Gastroesophageal sphincter (tissue), 4 donors: Measurements from ENCODE around the gene SPTBN2. TPM values are rescaled to one million over a fixed set of nuclear protein-coding genes. Genes with fewer than 3 reads are reported as not detected.

Experiments used
- ATAC-seq: fragments of 150-250 bp; one replicate; pipeline ENCODE4 v1.9.1; 2016; ENCODE audit warnings: mild to moderate bottlenecking, moderate library complexity
- H3K27ac ChIP-seq, 4 donors: fragments of 200-600 bp; sonication (generic) in 3 of 4; 1 replicate in 3 of 4; 2 replicates in 1 of 4; pipeline ENCODE4 v1.5.1; 2016 to 2019
- H3K27me3 ChIP-seq: fragments of 200-600 bp; sonication (generic); one replicate; pipeline ENCODE4 v1.5.1; 2019
- H3K36me3 ChIP-seq, 2 donors: fragments of 200-600 bp; sonication (generic); one replicate each; pipeline ENCODE4 v1.5.1; 2019; ENCODE audit warnings: control low read depth in 1 of 2
- H3K4me1 ChIP-seq, 3 donors: fragments of 200-600 bp; sonication (generic); 1 replicate in 2 of 3; 2 replicates in 1 of 3; pipeline ENCODE4 v1.5.1; 2016 to 2019; ENCODE audit warnings: control low read depth in 2 of 3
- H3K4me3 ChIP-seq, 2 donors: fragments of 200-600 bp; sonication (generic); one replicate each; pipeline ENCODE4 v1.5.1; 2019; ENCODE audit warnings: mild to moderate bottlenecking in 1 of 2, moderate library complexity in 1 of 2
- H3K9me3 ChIP-seq, 3 donors: fragments of 200-600 bp; sonication (generic); one replicate each; pipeline ENCODE4 v1.5.1; 2017 to 2019; ENCODE audit warnings: control low read depth in 2 of 3
- CTCF ChIP-seq, 4 experiments: fragments of 200-600 bp in 2 of 4; fragments of 450-650 bp in 2 of 4; sonication (generic) in 1 of 4; IDR thresholded peaks; one replicate each; pipeline ENCODE4 v1.5.1; 2017 to 2019; ENCODE audit warnings: antibody characterized with exemption in 4 of 4, mild to moderate bottlenecking in 2 of 4, moderate library complexity in 2 of 4
- EP300 ChIP-seq: sonication (generic); formaldehyde crosslinking; IDR thresholded peaks from one replicate; pipeline ENCODE4 v1.6.1; 2017; ENCODE audit warnings: antibody characterized with exemption, mild to moderate bottlenecking
- POLR2A ChIP-seq, 2 donors: fragments of 450-650 bp; IDR thresholded peaks; one replicate each; pipeline ENCODE4 v1.6.1; 2017; ENCODE audit warnings: antibody characterized with exemption in 2 of 2, mild to moderate bottlenecking in 2 of 2, moderate library complexity in 1 of 2
- POLR2AphosphoS5 ChIP-seq: sonication (generic); formaldehyde crosslinking; IDR thresholded peaks from one replicate; pipeline ENCODE4 v1.6.1; 2017; ENCODE audit warnings: antibody characterized with exemption
- WGBS, 2 donors: methylation state at CpG; one replicate each; pipeline ENCODE4 v1.1.5; 2018; ENCODE audit warnings: low coverage in 1 of 2; 5-methylcytosine and 5-hydroxymethylcytosine counted together
- total RNA-seq, 4 donors: library from RNA; depleted of rRNA; stranded (reverse); fragments of >200 nt; gene quantifications; one replicate each; pipeline ENCODE4 v1.1.0, GENCODE V29; 2016

SPTBN2 gene
- total RNA-seq, 4 donors from 2014 or later = 1.8 to 19.5 (median 5.6) TPM

DNA sequence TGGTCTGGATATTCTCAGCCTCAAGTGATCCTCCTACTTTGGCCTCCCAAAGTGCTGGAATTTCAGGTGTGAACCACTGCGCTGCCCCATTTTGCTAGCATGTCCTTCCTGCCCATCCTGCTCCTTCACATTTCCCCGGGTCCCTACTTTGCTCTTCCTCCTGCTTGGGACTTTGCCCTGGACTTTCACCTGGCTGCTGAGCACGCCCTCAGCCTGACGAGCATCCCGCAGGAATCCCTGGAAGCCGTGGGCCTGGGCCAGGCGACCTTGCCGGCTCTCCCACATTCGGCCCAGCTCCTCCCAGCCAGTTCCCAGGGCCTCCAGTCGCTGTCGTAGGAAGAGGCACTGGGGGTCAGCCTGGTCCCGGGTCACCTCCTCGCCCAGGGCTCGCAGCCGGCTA lies 28.7 kb downstream of the SPTBN2 start:
- ATAC-seq = no peak
- 95 to 100% methylated on average over 2 to 10 of the region's 15 CpGs for WGBS, 2 donors
- H3K4me3 ChIP-seq = no peak overlapping the region

DNA sequence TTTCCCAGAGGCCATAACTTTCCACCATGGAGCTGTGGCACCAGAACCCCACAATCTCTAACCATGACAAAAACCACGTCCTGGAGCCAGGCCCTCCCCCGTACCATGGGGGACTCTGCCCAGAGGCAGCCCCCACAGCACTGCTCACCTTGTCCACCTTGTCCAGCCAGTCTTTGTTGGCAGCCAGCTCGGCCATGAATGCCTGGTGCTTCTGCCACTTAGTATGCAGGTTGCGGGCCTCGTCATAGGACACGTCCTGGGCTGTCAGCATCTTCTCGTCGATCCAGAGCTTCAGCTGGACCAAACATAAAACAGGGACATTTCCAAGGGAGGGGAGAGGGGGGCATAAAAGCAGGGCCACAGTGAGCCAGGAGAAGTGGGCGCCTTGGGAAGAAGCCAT lies 30.5 kb downstream of the SPTBN2 start:
- TF ChIP-seq POLR2AphosphoS5 (no peak), CTCF (IDR thresholded peaks at IDR 0.05) (no peak), POLR2A (IDR thresholded peaks at IDR 0.05) (no peak), EP300 (no peak)
- H3K27ac ChIP-seq = no peak overlapping the region
- no peak overlapping the region for H3K4me3 ChIP-seq
- peaks cover 0 to 5% (median 0%) of the 10 kb centered on the region in 3 donors for H3K4me1 ChIP-seq
- H3K9me3 ChIP-seq = peaks cover 0 to 10% (median 0%) of the 10 kb centered on the region in 3 donors
- H3K36me3 ChIP-seq = no peaks in the 10 kb centered on the region
- no peaks in the 10 kb centered on the region for H3K27me3 ChIP-seq
- ATAC-seq = no peak
- 83 to 93% methylated on average over 2 of the region's 9 CpGs for WGBS, 2 donors

More for the DNA sequence above, 28.7 kb downstream of the SPTBN2 start:
- TF ChIP-seq POLR2AphosphoS5 (no peak), CTCF (IDR thresholded peaks at IDR 0.05) (no peak), POLR2A (IDR thresholded peaks at IDR 0.05) (no peak), EP300 (no peak)
- H3K27me3 ChIP-seq = no peaks in the 10 kb centered on the region
- H3K36me3 ChIP-seq = no peaks in the 10 kb centered on the region
- H3K4me1 ChIP-seq = no peaks in the 10 kb centered on the region
- peaks cover 0 to 10% (median 0%) of the 10 kb centered on the region in 3 donors for H3K9me3 ChIP-seq
- H3K27ac ChIP-seq = no peak overlapping the region

GRCh38 chr11:66697988-66698387 lies 31.0 kb downstream of the SPTBN2 start:
- no peak for TF ChIP-seq POLR2AphosphoS5
- no peak for TF ChIP-seq EP300
- H3K4me3 ChIP-seq = no peak overlapping the region
- H3K4me1 ChIP-seq = peaks cover 0 to 5% (median 0%) of the 10 kb centered on the region in 3 donors
- ATAC-seq = no peak
- H3K27ac ChIP-seq = no peak overlapping the region
- peaks cover 0 to 10% (median 0%) of the 10 kb centered on the region in 3 donors for H3K9me3 ChIP-seq
- no peaks in the 10 kb centered on the region for H3K36me3 ChIP-seq
- no peaks in the 10 kb centered on the region for H3K27me3 ChIP-seq
- WGBS, 2 donors = 88 to 93% methylated on average over 4 to 6 of the region's 6 CpGs

DNA sequence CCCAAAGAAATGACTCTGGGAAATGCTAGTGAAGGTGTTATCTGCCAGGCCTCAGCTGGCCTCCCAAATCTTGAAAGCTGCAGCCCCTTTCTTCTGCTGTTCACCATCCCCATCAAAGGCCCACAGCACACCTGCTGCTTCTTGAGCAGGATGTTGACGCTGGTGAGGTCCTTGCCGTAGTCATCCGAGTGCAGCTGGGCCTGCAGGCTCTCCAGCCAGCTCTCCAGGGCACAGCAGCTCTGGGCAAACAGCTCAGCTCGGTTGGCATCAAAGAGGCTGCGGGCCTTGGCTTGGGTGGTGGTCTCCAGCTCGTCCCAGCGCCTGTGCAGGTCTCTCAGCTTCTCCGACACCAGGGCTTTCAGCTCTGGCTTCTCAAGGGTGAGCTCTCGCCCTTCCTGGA lies 32.9 kb downstream of the SPTBN2 start:
- H3K4me3 ChIP-seq = no peak overlapping the region
- no peaks in the 10 kb centered on the region for H3K27me3 ChIP-seq
- peaks cover 0 to 5% (median 0%) of the 10 kb centered on the region in 3 donors for H3K4me1 ChIP-seq
- ATAC-seq = no peak
- no peak for TF ChIP-seq POLR2AphosphoS5
- no peak for TF ChIP-seq POLR2A (IDR thresholded peaks at IDR 0.05)
- TF ChIP-seq CTCF (IDR thresholded peaks at IDR 0.05) = no peak
- TF ChIP-seq EP300 = no peak
- no peak overlapping the region for H3K27ac ChIP-seq
- H3K9me3 ChIP-seq = peaks cover 0 to 10% (median 0%) of the 10 kb centered on the region in 3 donors
- no CpG with 5 or more reads among the region's 9 CpGs for WGBS, 2 donors
- no peaks in the 10 kb centered on the region for H3K36me3 ChIP-seq

DNA sequence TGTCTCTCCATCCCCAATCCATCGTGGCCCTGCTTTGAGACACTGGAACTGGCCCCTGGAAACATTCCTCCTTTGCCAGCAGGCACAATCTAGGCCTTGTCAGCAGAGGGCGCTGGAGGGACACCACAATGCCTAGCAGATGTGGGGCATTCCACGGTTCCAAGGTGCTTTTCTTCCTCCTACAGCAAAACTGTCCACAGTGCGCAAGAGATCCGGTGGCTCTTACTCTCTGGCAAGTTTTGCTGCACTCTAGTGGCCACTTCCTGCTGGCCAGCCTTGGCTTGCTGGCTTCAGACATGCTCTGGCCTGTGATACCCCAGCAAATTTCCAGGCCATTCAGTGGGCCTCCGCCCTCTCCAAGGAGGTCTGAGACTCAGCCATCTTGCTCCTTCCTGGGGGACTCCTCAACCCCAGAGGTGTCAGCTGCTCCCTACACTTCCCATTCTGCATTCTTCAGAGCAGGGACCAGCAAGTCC lies 34.2 kb downstream of the SPTBN2 start:
- no peak overlapping the region for H3K4me3 ChIP-seq
- peak; percentile 92 for ATAC-seq
- H3K4me1 ChIP-seq = peaks cover 0 to 5% (median 0%) of the 10 kb centered on the region in 3 donors
- H3K27ac ChIP-seq = peak overlapping the region in 1 of 4 donors; percentile 5
- peak in 3 of 4 experiments; percentile 92 to 96 (median 92) for TF ChIP-seq CTCF (IDR thresholded peaks at IDR 0.05)
- no peak for TF ChIP-seq EP300
- peaks cover 0 to 8% (median 0%) of the 10 kb centered on the region in 3 donors for H3K9me3 ChIP-seq
- H3K36me3 ChIP-seq = no peaks in the 10 kb centered on the region
- WGBS, 2 donors = 0% methylated on average over 3 to 5 of the region's 6 CpGs
- no peaks in the 10 kb centered on the region for H3K27me3 ChIP-seq
